Endothelial cell of umbilical vein (primary cell): ENCODE data around the gene SECISBP2.

Experiments used
- CTCF ChIP-seq, 2 donors: IDR thresholded peaks; 1 replicate in 1 of 2; 2 replicates in 1 of 2; pipeline ENCODE4 v1.5.1; 2011; ENCODE audit warnings: low read length in 2 of 2, mild to moderate bottlenecking in 2 of 2, moderate library complexity in 2 of 2, control low read depth in 1 of 2, inconsistent platforms in 1 of 2, low read depth in 1 of 2; ENCODE audit not compliant: insufficient read depth in 1 of 2; ENCODE audit errors: extremely low read depth in 1 of 2
- POLR2A ChIP-seq: IDR thresholded peaks from 2 replicates; pipeline ENCODE4 v1.6.1; 2012; ENCODE audit warnings: low read depth, mild to moderate bottlenecking, control low read depth, low read length

- TF ChIP-seq CTCF (IDR thresholded peaks at IDR 0.05; ENCODE audit: extremely low read depth in 1 of 2, insufficient read depth in 1 of 2, low read depth in 1 of 2, low read length in 2 of 2) = no peak
- no peak for TF ChIP-seq POLR2A
Measured at GRCh38 chr9:89378541-89378940, 60.2 kb downstream of the SECISBP2 start.
